ENCODE data around the gene CPLX1.

- TF ChIP-seq CTCF (IDR thresholded peaks at IDR 0.05) (no peak), POLR2A (IDR thresholded peaks at IDR 0.05) (no peak), EP300 (IDR thresholded peaks at IDR 0.05) (no peak)
Observed at GRCh38 chr4:835148-836002, 9.4 kb upstream of the CPLX1 start.

Measured in ovary (tissue), 3 donors.